Inferior parietal cortex (tissue), 1 donor: Measurements from ENCODE around the gene ATP8B1.
A peak's percentile ranks its signal among the peaks of the same experiment; 100 is the strongest.
"Not testable (repeated sequence)": the region's sequence is repeated elsewhere in the genome, so short reads cannot be mapped to it uniquely, and the experiment has no call there.

Source experiments
- DNase-seq: peaks from one replicate; pipeline ENCODE4 v3.0.0-alpha.2; 2016; ENCODE audit errors: extremely low spot score

The ATP8B1 gene

DNA sequence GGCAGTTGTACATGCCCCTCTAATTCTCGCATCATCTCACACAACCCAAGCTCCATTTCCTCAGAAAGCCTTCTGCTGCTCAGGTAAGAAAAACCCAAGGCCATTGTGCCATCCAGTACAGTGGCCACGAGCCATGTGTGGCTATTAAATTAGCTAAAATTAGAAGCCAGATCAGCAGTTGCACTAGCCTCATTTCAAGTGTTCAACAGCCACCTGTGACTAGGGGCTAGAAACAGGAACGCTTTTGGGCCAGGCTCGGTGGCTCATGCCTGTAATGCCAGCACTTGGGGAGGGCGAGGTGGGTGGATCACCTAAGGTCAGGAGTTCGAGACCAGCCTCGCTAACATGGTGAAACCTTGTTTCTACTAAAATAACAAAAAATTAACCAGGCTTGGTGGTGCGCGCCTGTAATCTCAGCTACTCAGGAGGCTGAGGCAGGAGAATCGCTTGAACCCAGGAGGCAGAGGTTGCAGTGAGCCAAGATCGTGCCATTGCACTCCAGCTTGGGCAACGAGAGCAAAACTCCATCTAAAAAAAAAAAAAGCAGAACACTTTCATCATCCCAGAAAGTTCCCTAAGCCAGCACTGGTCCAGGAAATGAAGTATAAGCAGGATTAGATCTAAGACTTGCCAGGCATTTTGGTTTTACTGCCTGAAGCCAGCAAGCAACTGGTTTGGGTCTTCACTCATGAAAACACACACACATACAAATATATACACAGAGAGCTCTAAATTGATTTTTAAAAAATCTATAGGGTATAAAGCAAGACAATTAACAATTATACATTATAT, 35.7 kb downstream of the ATP8B1 start:
- no peak for DNase-seq

DNA sequence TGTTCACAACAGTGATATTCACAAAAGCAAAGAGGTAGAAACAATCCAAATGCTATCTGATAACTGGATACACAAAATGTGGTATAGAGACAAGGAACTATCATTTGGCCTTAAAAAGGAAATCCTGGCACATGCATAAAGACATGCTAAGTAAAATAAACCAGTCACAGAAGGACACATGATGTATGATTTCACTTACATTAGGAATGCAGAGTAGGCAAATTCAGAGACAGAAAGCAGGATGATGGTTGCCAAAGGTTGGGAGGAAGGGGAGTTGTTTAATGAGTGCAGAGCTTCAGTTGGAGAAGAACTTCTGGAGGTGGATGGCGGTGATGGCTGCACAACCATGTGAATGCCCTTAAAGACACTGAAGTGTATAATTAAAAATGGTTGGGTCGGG, 38.1 kb downstream of the ATP8B1 start:
- no peak for DNase-seq

DNA sequence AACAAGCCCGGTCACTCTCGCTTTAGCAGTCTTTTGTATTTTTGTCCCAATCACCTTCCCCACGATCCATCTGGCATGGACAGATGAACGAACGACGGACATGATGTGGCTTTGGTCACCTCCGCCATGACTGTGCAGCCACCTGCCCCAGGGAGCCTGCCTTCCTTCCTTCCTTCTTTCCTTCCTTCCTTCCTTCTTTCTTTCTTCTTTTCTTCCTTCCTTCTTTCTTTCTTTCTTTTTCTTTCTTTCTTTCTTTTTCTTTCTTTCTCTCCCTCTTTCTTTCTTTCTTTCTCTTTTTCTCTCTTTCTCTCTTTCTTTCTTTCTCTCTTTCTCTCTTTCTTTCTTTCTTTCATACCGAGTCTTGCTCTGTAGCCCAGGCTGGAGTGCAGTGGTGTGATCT, 39.0 kb downstream of the ATP8B1 start:
- no peak for DNase-seq

DNA sequence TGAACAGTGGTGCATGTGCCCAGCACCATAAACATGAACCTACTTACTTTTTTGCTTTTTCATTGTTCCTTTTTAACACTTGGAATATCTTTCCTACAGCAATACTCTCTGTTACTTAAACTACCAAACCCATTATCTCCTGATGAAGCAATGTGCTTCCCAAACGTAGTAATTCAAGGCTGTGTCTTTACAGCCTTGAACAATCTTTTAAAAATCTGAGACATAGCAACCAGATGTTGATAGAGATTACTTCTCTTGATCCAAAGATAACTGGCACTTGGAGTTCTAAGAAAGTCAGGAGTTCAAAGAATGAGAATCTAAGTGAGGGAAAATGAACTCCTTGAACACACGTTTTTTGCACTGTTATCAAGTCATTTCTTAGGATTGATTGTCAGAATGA, 40.4 kb downstream of the ATP8B1 start:
- no peak for DNase-seq

DNA sequence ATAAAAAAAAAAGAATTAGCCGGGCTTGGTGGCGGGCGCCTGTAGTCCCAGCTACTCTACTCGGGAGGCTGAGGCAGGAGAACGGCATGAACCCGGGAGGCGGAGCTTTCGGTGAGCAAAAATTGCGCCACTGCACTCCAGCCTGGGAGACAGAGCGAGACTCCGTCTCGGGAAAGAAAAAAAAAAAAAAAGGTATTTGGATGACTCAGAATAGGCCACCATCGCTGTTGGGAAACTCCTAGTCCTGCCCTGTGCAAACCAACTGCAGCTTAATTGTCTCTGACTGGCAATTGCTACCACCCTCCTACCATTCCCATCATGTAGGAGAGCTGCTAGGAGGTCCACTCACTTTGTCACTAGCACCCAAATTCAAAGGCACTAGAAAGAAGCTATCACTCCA, 43.5 kb downstream of the ATP8B1 start:
- no peak for DNase-seq

DNA sequence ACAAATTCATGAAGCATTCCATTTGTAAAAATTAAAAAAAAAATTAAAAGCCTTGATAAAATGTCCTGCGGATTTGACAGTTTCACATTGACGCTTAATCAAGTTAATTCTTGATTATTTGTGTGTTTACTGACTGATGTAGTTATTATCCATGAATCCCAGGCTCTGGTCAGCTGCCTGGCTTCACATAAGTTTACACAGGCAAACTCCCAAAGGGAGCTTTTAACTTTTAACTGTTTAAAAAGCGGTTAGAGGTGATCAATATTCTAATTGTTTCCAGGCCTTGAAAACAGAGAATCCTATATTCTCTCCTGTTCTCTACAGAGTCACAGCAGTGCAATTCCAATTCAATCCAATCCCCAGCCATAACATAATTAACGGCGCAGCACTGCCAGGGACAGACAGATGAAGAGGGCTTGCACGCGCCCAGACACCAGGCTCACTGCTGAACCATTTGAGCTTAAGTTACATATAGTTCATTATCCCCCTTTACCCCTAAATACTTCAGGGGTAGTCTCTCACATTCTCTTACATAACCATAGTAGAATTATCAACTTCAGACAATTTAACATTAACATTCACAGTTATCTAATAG, 47.5 kb downstream of the ATP8B1 start:
- no peak for DNase-seq

DNA sequence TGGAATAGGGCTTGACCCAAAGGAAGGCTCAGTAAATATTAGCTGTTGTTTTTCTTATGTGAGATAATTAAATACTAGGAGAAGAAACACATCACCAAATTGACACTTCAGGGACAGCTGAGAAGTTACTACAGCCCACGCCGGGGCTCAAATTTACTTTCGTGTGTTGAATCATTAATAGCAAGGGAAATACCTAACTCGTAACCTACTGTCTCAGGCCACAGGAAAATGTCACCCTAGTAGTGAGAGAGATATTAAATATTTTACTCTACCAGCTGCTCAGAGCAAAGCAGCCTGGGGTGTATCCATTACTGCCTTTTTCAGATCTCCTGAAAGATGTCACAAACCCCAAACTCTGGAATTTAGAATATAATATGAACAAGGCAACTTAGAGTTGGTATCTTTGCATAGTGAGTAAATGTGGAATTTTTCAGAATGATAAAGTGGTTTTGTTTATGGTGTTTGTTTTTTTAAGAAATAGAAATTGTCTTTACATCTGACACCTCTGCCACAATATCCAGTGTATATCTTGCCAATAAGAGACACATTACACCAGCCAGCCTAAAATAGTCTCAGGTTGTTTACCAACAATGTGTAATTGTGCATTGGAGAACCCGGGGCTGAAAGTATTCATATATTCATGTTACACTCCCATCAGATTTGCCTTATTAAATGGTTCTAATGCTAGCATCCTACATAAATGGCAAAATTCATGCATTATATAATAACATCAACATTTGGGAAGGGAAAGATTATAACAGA, 48.4 kb downstream of the ATP8B1 start:
- DNase-seq: no peak

DNA sequence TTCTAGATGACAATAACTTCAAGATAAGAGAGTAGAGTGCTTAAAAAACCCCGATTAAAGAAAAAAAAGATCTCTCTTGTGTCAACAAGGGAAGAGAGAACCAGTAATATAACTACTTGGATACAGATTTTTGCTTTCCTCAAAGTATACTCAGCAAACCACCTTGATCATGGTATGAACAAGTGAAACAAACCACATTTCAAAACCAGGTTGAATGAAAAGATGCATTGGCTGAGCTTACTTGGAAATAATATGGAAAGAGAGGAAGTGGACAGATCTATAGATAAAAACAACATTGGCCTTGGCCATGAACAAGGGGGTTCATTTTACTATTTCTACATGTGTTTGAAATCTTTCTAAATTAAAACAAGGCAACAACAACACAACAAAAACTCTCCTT, 50.1 kb downstream of the ATP8B1 start:
- DNase-seq: no peak

DNA sequence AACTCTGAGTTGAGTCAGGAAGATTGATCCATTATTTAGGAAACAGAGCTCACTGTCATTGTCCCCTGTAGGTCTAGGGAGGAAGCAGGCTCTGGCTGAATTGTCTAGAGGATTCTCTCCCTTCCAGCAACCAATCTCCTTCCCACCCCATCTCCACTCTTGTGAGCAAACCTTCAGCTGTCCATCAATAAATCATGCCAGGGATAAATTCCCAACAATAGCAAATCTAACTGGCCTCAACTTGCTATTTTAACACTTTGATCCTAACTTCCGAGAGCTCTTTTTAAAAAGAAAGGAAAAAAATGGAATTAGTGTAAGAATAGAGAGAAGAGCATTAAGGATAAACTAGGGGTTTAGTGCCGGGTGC, 53.5 kb downstream of the ATP8B1 start:
- DNase-seq: no peak

DNA sequence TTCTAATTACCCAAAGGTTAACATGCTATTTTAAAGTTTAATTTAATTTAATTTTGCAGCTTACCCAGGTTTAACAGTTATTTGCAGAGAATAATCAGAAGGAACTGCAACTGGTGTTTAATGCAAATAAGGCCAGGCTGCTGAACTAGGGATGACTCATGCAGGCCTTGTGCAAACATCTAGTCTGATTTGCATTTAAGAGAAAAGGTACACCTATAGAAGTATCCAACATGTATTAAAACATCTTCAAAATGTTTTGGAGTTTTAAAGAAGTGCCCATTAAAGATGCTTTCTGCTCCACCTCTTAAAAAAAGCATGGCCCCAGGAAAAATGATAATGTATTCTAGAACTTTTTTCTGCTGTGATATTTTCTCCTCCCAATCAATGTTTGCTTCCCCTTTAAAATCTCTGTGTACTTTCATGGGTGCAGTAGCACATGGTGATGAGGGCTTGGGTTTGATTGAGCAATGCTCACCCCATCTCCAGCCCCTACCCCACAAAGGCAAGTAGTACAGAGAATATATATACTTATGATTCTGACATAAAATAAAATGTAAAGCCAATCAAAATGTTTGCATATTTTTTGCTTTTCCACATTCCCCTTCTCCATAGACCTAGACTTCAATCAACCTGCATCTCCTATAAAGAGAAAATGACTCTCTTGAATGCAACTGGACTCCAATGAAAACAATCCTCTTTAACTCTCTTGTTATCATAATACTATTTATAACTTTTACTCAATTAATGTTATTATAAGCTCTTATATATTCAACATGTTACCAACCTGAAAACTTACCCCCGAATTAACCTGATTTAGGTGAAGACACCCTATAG, 54.1 kb downstream of the ATP8B1 start:
- no peak for DNase-seq

DNA sequence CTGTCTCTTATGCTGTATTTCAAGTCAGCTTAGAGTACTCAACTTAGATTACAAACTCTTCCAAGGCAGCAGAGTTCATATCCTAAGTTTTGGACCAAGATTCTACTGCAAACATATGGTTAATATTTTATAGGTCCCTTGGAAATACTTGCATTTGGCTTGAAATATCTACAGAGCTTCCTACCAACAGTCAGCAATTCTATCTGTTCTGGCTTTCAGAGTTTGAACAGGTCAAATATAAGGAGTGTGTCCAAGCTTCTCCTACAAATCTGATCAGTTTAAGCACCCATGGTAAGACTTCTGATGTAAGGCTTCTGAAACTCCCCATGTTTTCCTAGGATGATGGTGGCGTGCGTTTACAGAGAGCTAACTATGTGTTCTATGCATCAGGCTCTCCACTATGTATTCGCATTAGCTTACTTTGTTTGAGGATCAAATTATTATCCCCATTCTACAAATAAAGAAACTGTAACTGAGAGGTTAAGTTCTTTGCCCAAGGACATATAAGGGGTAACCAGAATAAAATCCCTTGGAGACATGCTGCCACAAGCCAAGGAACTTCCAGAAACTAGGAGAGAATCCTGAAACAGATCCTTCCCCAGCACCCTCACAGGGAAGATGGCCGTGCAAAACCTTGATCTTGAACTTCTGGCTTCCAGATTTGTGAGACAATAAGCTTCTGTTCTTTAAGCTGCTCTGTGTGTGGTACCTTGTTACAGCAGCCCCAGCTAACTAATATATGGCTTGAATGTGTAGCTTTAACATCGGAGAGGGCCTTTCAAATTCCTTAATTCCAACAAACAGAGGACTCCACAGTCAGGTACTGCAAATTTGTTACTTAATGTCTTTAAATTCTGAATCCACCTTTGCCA, 55.1 kb downstream of the ATP8B1 start:
- no peak for DNase-seq

DNA sequence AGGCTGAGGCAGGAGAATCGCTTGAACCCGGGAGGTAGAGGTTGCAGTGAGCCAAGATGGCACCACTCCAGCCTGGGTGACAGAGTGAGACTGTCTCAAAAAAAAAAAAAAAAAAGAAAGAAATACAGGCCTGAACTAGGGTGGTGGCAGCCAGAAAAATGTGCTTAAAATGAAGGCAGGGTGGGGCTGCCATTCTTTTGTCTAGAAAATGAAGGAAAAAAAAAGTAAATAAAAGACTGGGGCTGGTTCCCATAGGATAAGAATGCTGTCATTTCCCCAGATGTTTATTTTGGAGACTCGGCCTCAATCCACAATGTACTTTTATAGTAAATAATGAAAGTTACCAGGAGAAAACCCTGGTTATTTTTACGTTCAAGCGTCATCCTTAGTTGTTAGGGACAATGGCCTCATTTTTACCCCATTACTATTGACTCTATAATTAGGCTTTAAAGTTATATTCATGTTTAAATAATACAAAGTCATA, 58.9 kb downstream of the ATP8B1 start:
- DNase-seq: no peak

DNA sequence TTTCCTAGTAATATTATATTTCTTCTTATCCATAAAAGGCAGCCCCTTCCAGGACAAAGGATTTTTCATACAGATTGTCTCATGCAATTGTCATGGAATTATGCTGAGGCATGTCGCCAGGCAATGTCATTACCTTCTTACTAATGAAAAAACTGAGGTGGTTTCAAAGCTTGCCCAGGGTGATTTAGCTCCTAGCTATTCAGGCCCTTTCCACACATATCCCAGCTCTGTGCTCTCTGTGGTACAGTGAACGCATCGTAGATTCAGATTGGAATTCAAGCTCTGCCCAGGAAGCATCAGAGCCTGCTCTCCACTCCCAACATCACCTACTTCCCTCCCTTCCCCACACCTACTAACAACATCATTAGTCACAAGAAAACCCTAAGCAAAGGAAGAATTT, 60.1 kb downstream of the ATP8B1 start:
- DNase-seq: no peak

DNA sequence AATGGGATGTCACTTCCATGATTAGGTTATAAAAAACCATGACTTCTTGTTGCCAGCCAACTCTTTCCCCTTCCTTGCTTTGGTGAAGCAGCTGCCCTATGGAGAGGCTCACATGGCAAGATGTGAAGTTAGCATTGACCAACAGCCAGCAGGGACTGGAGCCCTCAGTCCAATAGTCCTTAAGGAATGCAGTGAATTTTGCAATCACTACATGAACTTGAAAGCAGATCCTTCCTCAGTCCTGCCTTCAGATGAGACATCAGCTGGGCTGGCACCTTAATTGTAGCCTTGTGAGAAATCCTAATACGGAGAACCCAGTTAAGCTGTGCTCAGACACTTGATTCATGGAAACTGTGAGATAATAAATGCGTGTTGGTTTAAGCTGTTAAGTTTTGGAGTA, 61.8 kb downstream of the ATP8B1 start:
- DNase-seq: no peak

DNA sequence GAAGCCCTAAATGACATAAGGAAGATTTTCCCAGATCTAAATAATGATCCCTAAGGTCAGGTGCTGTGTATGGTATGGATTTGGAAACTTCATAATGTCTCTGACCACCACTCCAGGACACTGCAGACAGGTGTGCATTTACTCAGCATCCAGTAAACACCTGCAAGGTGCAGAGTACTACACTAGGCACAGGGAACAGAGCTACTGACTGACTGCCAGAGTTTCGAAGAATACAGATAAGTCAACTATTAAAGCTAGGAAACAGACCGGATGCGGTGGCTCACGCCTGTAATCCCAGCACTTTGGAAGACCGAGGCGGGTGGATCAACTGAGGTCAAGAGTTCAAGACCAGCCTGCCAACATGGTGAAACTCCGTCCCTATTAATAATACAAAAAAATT, 65.0 kb downstream of the ATP8B1 start:
- DNase-seq: no peak

DNA sequence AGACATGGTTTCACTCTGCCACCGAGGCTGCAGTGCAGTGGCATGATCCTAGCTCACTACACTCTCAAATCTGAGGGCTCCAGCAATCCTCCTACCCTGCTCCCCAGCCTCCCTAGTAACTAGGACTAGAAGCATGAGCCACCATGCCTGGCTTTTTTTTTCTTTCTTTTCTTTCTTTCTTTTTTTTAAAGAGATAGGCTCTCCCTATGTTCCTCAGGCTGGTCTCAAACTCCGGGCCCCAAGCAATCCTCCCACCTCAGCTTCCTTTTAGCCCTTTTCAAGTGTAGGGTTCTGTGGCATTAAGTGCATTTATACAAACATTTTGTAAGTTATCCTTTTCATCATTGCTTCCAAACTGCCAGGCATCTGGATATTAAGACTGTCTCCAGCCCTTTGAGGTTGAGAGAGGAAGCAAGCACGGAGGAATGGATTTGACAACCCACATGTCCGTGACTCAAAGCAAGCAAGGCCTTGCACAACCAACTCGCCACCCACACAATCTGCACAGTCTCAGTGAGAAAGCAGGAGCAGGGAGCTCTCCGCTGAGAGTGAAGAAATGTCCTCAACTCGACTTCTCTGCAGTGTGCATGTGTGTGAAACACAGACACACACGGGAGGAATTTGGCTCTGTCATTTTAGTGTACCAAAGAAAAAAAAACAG, 65.6 kb downstream of the ATP8B1 start:
- DNase-seq: peak; percentile 56

DNA sequence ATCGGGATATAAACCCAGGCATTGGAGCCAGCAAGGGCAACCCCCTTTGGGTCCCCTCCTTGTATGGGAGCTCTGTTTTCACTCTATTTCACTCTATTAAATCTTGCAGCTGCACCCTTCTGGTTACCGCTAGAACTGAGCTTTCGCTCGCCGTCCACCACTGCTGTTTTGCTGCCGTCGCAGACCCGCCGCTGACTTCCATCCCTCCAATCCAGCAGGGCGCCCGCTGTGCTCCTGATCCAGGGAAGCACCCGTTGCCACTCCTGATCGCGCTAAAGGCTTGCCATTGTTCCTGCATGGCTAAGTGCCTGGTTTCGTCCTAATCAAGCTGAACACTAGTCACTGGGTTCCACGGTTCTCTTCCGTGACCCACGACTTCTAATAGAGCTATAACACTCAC, 68.1 kb downstream of the ATP8B1 start:
- DNase-seq: not testable (repeated sequence)

DNA sequence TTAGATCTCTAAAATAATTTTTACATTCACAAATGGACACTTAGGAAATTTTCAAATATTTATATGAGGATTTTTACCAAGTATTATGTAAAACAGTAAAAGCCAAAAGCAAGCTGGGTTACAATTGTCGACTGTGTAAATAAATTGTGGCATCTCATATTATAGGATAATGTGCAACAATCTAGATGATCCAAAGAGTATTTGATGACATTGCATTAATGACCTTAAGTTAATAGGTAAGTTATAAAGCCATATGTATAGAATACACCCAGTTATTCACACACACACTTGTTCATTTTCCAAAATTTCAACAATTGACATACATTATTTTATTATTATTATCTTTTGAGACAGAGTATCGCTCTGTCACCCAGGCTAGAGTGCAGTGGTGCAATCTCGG, 69.3 kb downstream of the ATP8B1 start:
- DNase-seq: no peak

DNA sequence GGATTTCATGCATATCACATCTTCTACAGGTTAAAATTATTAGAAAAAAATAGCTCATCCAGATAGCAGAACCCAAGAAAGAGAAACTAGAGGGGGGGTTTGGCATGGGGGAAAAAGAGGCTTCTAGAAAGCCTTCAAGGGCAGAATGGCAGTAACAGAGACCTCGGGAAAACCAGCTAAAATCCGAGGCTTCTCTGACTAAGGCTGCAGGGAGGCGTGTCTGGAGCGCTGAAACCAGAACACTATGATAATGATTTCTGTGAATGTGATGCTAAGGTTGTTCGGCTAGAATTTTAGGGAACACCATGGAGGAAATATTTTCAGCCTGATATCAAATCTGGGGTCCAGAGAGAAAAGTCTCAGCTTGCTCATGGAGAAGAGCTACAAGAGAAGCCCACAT, 73.0 kb downstream of the ATP8B1 start:
- no peak for DNase-seq

DNA sequence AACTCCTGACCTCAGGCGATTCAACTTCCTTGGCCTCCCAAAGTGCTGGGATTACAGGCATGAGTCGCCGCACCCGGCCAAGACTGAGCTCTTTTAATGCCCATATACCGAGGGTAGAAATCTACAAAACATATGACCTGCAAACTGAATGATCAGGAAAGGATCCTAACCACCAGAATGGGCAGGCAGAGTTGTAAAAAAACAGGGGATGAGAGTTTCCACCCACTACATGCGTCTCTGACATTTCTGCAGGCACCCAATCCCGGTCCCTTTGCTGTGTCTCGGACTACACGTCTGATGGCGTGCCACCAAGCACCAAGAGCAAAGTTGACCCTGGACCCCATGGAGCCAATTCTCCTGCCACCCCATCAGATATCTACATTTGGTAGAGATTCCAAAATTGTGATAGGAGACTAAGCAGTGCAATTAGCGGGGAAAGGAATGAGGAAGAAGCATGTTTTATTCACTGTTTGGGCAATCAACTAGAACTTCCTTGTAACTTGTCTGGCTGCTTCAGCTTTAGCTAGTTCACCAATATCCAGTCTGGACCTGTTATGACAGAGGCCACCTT, 74.1 kb downstream of the ATP8B1 start:
- DNase-seq: no peak
